CD4-positive, alpha-beta T cell (primary cell): ENCODE results near the gene LRP6. TPM values are rescaled to one million over a fixed set of nuclear protein-coding genes. Genes with fewer than 3 reads are reported as not detected.

Experiments used
- ATAC-seq: fragments of 200-7000 bp; cut with Tn5 transposase; one replicate; pipeline ENCODE4 v1.10.0; 2022; ENCODE audit warnings: mild to moderate bottlenecking; ENCODE audit not compliant: poor library complexity
- CTCF ChIA-PET: fragments of 350-600 bp; sonication (Branson Sonifier 250); formaldehyde crosslinking; loops from one replicate; lab custom pipeline; 2021; ENCODE audit warnings: antibody characterized with exemption, inconsistent platforms; lab: Charles Lee
- POLR2A ChIA-PET: fragments of 350-600 bp; sonication (Branson Sonifier 250); formaldehyde crosslinking; loops from one replicate; lab custom pipeline; 2021; ENCODE audit warnings: antibody characterized with exemption, inconsistent platforms; lab: Charles Lee
- DNase-seq, 14 experiments: peaks; one replicate each; pipeline ENCODE4 v3.0.0-alpha.2; 2013 to 2020; ENCODE audit warnings: mixed read lengths in 2 of 14
- H3K27ac ChIP-seq, 2 donors: one replicate each; pipeline versions ENCODE4 v1.5.1 to v1.7.0; 2013; ENCODE audit warnings: low read length in 2 of 2, low read depth in 1 of 2, mild to moderate bottlenecking in 1 of 2
- H3K27me3 ChIP-seq, 2 experiments: 1 replicate in 1 of 2; 2 replicates in 1 of 2; pipeline versions ENCODE4 v1.6.1 to v1.7.0; 2013; ENCODE audit warnings: low read length in 2 of 2, control low read depth in 1 of 2, mild to moderate bottlenecking in 1 of 2, moderate library complexity in 1 of 2; ENCODE audit not compliant: insufficient read depth in 2 of 2, control insufficient read depth in 1 of 2
- H3K36me3 ChIP-seq: one replicate; pipeline ENCODE4 v1.6.1; 2013; ENCODE audit warnings: low read length, control low read depth; ENCODE audit not compliant: insufficient read depth
- H3K4me1 ChIP-seq: one replicate; pipeline ENCODE4 v1.6.1; 2013; ENCODE audit warnings: low read length, control low read depth; ENCODE audit not compliant: insufficient read depth
- H3K4me3 ChIP-seq: one replicate; pipeline ENCODE4 v1.5.1; 2013; ENCODE audit warnings: mild to moderate bottlenecking, low read length, moderate library complexity
- H3K9me3 ChIP-seq, 2 experiments: 1 replicate in 1 of 2; 2 replicates in 1 of 2; pipeline versions ENCODE4 v1.6.1 to v1.7.0; 2013; ENCODE audit warnings: low read length in 2 of 2, mild to moderate bottlenecking in 2 of 2, control low read depth in 1 of 2, moderate library complexity in 1 of 2; ENCODE audit not compliant: control insufficient read depth in 1 of 2, insufficient read depth in 1 of 2
- H3K27ac Mint-ChIP-seq: one replicate; pipeline ENCODE4 v1.8.0; 2020; ENCODE audit warnings: mixed read lengths
- H3K27me3 Mint-ChIP-seq: one replicate; pipeline ENCODE4 v1.8.0; 2021; ENCODE audit warnings: mixed read lengths
- H3K36me3 Mint-ChIP-seq: one replicate; pipeline ENCODE4 v1.8.0; 2021; ENCODE audit warnings: low read depth, mixed read lengths
- H3K4me1 Mint-ChIP-seq: one replicate; pipeline ENCODE4 v1.8.0; 2021; ENCODE audit warnings: low read depth, mixed read lengths
- H3K4me3 Mint-ChIP-seq: one replicate; pipeline ENCODE4 v1.8.0; 2020; ENCODE audit warnings: mild to moderate bottlenecking, mixed read lengths
- H3K9me3 Mint-ChIP-seq: one replicate; pipeline ENCODE4 v1.8.0; 2020; ENCODE audit warnings: mixed read lengths
- CTCF ChIP-seq: fragments of 200-600 bp; IDR thresholded peaks from one replicate; pipeline ENCODE4 v1.8.0; 2022; ENCODE audit warnings: antibody characterized with exemption, mild to moderate bottlenecking
- intact Hi-C, 2 experiments: fragments of 100-400 bp; cut with DNase I in 1 of 2; cut with micrococcal nuclease in 1 of 2; formaldehyde crosslinking; loops; one replicate each; pipeline versions ENCODE4 v1.15.1 to v1.9.0; 2023 to 2025; cut with DNase I, micrococcal nuclease
- total RNA-seq, 174 experiments: library from RNA in 2 of 174; stranded (reverse) in 2 of 174; gene quantifications; one replicate each; pipeline ENCODE4 v1.2.3 and lab custom pipeline; 2021 to 2026

Gene LRP6
- total RNA-seq, 2 experiments from 2014 or later = 5.2 to 6.8 TPM

GRCh38 chr12:12176402-12176801 lies 90.4 kb downstream of the LRP6 start:
- H3K4me3 ChIP-seq = no peak overlapping the region
- H3K4me1 ChIP-seq = no peaks in the 10 kb centered on the region
- ChIA-PET POLR2A (no interaction called here), CTCF (no interaction called here)
- no peak for DNase-seq
- Mint-ChIP-seq H3K4me1 (peaks cover 12% of the 10 kb centered on the region), H3K27ac (no peak overlapping the region), H3K4me3 (no peak overlapping the region), H3K36me3 (peaks cover 21% of the 10 kb centered on the region), H3K9me3 (no peaks in the 10 kb centered on the region), H3K27me3 (no peaks in the 10 kb centered on the region)
- H3K27ac ChIP-seq = no peak overlapping the region
- no peaks in the 10 kb centered on the region for H3K9me3 ChIP-seq
- intact Hi-C loops = no loop called here
- no peak for ATAC-seq
- no peak for TF ChIP-seq CTCF
- H3K27me3 ChIP-seq = no peaks in the 10 kb centered on the region
- H3K36me3 ChIP-seq = no peaks in the 10 kb centered on the region

DNA sequence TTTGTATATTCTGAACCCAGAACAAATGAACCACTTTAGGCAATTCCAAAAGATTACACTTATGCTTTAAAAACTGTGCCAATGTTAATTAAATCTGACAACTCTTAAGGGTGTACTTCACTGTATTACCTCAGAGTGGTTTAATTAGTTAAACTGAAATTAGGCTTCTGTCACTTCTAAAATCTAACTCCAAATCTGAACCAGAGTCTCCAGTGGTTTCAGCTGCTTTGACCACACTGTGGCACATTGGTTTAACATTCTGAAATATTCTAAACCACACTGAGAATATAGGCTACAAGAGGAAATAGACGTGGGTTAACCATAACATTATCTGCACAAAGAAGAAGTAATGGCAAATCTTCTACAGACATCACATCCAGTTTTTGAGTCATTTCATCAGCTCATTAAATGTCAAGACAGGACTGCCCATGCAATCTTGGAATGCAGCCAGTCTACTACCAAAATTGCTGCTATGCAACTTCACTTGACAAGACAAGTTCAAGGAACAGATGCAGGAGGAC lies 94.8 kb downstream of the LRP6 start:
- H3K36me3 ChIP-seq = no peaks in the 10 kb centered on the region
- Mint-ChIP-seq H3K9me3 (no peaks in the 10 kb centered on the region), H3K27ac (no peak overlapping the region), H3K36me3 (no peaks in the 10 kb centered on the region), H3K27me3 (no peaks in the 10 kb centered on the region), H3K4me3 (no peak overlapping the region), H3K4me1 (peaks cover 13% of the 10 kb centered on the region)
- CTCF ChIA-PET = no interaction called here
- H3K4me1 ChIP-seq = no peaks in the 10 kb centered on the region
- ATAC-seq (no peak), DNase-seq (peak in 2 of 14 experiments; percentile 2 to 32)
- H3K9me3 ChIP-seq = no peaks in the 10 kb centered on the region
- no peak overlapping the region for H3K27ac ChIP-seq
- H3K4me3 ChIP-seq = no peak overlapping the region
- intact Hi-C loops = no loop called here
- TF ChIP-seq CTCF = no peak
- POLR2A ChIA-PET = no interaction called here
- no peaks in the 10 kb centered on the region for H3K27me3 ChIP-seq

- H3K27ac ChIP-seq = no peak overlapping the region
- H3K4me3 ChIP-seq = no peak overlapping the region
- no peak for TF ChIP-seq CTCF
- Mint-ChIP-seq H3K9me3 (no peaks in the 10 kb centered on the region), H3K36me3 (peaks cover 23% of the 10 kb centered on the region), H3K4me1 (peaks cover 13% of the 10 kb centered on the region), H3K27me3 (no peaks in the 10 kb centered on the region), H3K27ac (no peak overlapping the region), H3K4me3 (no peak overlapping the region)
- ChIA-PET POLR2A (no interaction called here), CTCF (no interaction called here)
- no peaks in the 10 kb centered on the region for H3K27me3 ChIP-seq
- H3K36me3 ChIP-seq = no peaks in the 10 kb centered on the region
- no peaks in the 10 kb centered on the region for H3K9me3 ChIP-seq
- DNase-seq (no peak), ATAC-seq (no peak)
- no peaks in the 10 kb centered on the region for H3K4me1 ChIP-seq
- intact Hi-C loops = no loop called here
Measured at GRCh38 chr12:12167847-12168246, 99.0 kb downstream of the LRP6 start.
